Large intestine (tissue), 3 donors: ENCODE results near the gene MINDY3. TPM values are rescaled to one million over a fixed set of nuclear protein-coding genes. Genes with fewer than 3 reads are reported as not detected.
A peak's percentile ranks its signal among the peaks of the same experiment; 100 is the strongest.

Experiments
- DNase-seq, 2 donors: peaks; one replicate each; pipeline versions ENCODE4 v3.0.0 to v3.0.0-alpha.2; 2013
- H3K27ac ChIP-seq: one replicate; pipeline ENCODE4 v1.5.1; 2013; ENCODE audit warnings: low read length
- H3K27me3 ChIP-seq: 2 replicates; pipeline ENCODE4 v1.6.1; 2013; ENCODE audit warnings: low read length; ENCODE audit not compliant: control insufficient read depth, insufficient read depth
- H3K36me3 ChIP-seq: 2 replicates; pipeline ENCODE4 v1.6.1; 2013; ENCODE audit warnings: low read length; ENCODE audit not compliant: control insufficient read depth, insufficient read depth
- H3K4me1 ChIP-seq: one replicate; pipeline ENCODE4 v1.6.1; 2013; ENCODE audit warnings: low read length; ENCODE audit not compliant: control insufficient read depth, insufficient read depth
- H3K4me3 ChIP-seq: one replicate; pipeline ENCODE4 v1.5.1; 2013; ENCODE audit warnings: low read length
- H3K9me3 ChIP-seq: one replicate; pipeline ENCODE4 v1.6.1; 2013; ENCODE audit warnings: mild to moderate bottlenecking, low read depth, low read length, moderate library complexity; ENCODE audit not compliant: control insufficient read depth
- WGBS: methylation state at CpG from one replicate; pipeline ENCODE4 v1.1.5; 2013; ENCODE audit warnings: low lambda C conversion rate; ENCODE audit not compliant: insufficient coverage; 5-methylcytosine and 5-hydroxymethylcytosine counted together
- polyA plus RNA-seq: library from polyadenylated mRNA; unstranded; fragments of 120-200 nt; gene quantifications from one replicate; pipeline ENCODE4 v1.2.1, GENCODE V29; 2013

Gene MINDY3
- polyA plus RNA-seq, 1 donor = 28.3 TPM

- 83% methylated on average over 2 of the region's 3 CpGs for WGBS
Observed at GRCh38 chr10:15813415-15813814, 46.9 kb downstream of the MINDY3 start.

GRCh38 chr10:15809450-15809849 lies 50.9 kb downstream of the MINDY3 start:
- WGBS = 94% methylated on average over 3 of the region's 4 CpGs
- Histone ChIP-seq H3K36me3 (peaks cover 20% of the 10 kb centered on the region), H3K27me3 (no peaks in the 10 kb centered on the region), H3K4me1 (no peaks in the 10 kb centered on the region), H3K4me3 (no peak overlapping the region), H3K27ac (no peak overlapping the region), H3K9me3 (no peaks in the 10 kb centered on the region)
- no peak for DNase-seq

More at GRCh38 chr10:15813415-15813814, 46.9 kb downstream of the MINDY3 start:
- H3K4me3 ChIP-seq = no peak overlapping the region
- H3K4me1 ChIP-seq = peaks cover 3% of the 10 kb centered on the region
- no peak for DNase-seq
- H3K27ac ChIP-seq = no peak overlapping the region
- peaks cover 13% of the 10 kb centered on the region for H3K36me3 ChIP-seq
- no peaks in the 10 kb centered on the region for H3K27me3 ChIP-seq
- H3K9me3 ChIP-seq = no peaks in the 10 kb centered on the region

GRCh38 chr10:15808204-15808797 lies 52.0 kb downstream of the MINDY3 start:
- no peaks in the 10 kb centered on the region for H3K27me3 ChIP-seq
- no peak overlapping the region for H3K4me3 ChIP-seq
- peak in 1 of 2 donors; percentile 51 for DNase-seq
- H3K9me3 ChIP-seq = no peaks in the 10 kb centered on the region
- no peaks in the 10 kb centered on the region for H3K4me1 ChIP-seq
- H3K27ac ChIP-seq = no peak overlapping the region
- H3K36me3 ChIP-seq = peaks cover 20% of the 10 kb centered on the region
- no CpG with 5 or more reads among the region's 7 CpGs for WGBS

GRCh38 chr10:15805395-15806058 lies 54.8 kb downstream of the MINDY3 start:
- H3K27ac ChIP-seq = no peak overlapping the region
- H3K36me3 ChIP-seq = peaks cover 27% of the 10 kb centered on the region
- WGBS = no CpG with 5 or more reads among the region's 5 CpGs
- peaks cover 5% of the 10 kb centered on the region for H3K9me3 ChIP-seq
- no peaks in the 10 kb centered on the region for H3K4me1 ChIP-seq
- no peaks in the 10 kb centered on the region for H3K27me3 ChIP-seq
- H3K4me3 ChIP-seq = no peak overlapping the region
- DNase-seq = no peak

GRCh38 chr10:15804109-15804508 lies 56.2 kb downstream of the MINDY3 start:
- no peak for DNase-seq
- Histone ChIP-seq H3K27ac (no peak overlapping the region), H3K36me3 (peaks cover 27% of the 10 kb centered on the region), H3K27me3 (no peaks in the 10 kb centered on the region), H3K4me1 (no peaks in the 10 kb centered on the region), H3K4me3 (no peak overlapping the region), H3K9me3 (peaks cover 5% of the 10 kb centered on the region)
- WGBS = 83% methylated on average over 2 of the region's 4 CpGs

- DNase-seq = no peak
- Histone ChIP-seq H3K4me1 (no peaks in the 10 kb centered on the region), H3K9me3 (peaks cover 5% of the 10 kb centered on the region), H3K4me3 (no peak overlapping the region), H3K36me3 (peaks cover 27% of the 10 kb centered on the region), H3K27ac (no peak overlapping the region), H3K27me3 (no peaks in the 10 kb centered on the region)
- no CpG with 5 or more reads among the region's 3 CpGs for WGBS
Observed at GRCh38 chr10:15802375-15802949, 57.8 kb downstream of the MINDY3 start.

GRCh38 chr10:15801641-15802040 lies 58.7 kb downstream of the MINDY3 start:
- H3K4me1 ChIP-seq = no peaks in the 10 kb centered on the region
- no peak overlapping the region for H3K4me3 ChIP-seq
- H3K27ac ChIP-seq = no peak overlapping the region
- peaks cover 24% of the 10 kb centered on the region for H3K36me3 ChIP-seq
- DNase-seq = no peak
- WGBS = no CpG with 5 or more reads among the region's 3 CpGs
- H3K27me3 ChIP-seq = no peaks in the 10 kb centered on the region
- H3K9me3 ChIP-seq = peaks cover 5% of the 10 kb centered on the region

- no peak overlapping the region for H3K27ac ChIP-seq
- no peaks in the 10 kb centered on the region for H3K4me1 ChIP-seq
- H3K36me3 ChIP-seq = peaks cover 22% of the 10 kb centered on the region
- H3K4me3 ChIP-seq = no peak overlapping the region
- H3K9me3 ChIP-seq = peaks cover 5% of the 10 kb centered on the region
- DNase-seq = no peak
- no peaks in the 10 kb centered on the region for H3K27me3 ChIP-seq
- WGBS = 100% methylated on average over 1 of the region's 1 CpG
Observed at GRCh38 chr10:15801147-15801546, 59.2 kb downstream of the MINDY3 start.

- Histone ChIP-seq H3K4me1 (no peaks in the 10 kb centered on the region), H3K27me3 (no peaks in the 10 kb centered on the region), H3K9me3 (peaks cover 5% of the 10 kb centered on the region), H3K27ac (no peak overlapping the region), H3K4me3 (no peak overlapping the region), H3K36me3 (peaks cover 17% of the 10 kb centered on the region)
- DNase-seq = no peak
- 71% methylated on average over 1 of the region's 2 CpGs for WGBS
Observed at GRCh38 chr10:15797346-15797745, 63.0 kb downstream of the MINDY3 start.

- WGBS = no CpG with 5 or more reads among the region's 1 CpG
Observed at GRCh38 chr10:15796762-15797161, 63.5 kb downstream of the MINDY3 start.

More at GRCh38 chr10:15796762-15797161, 63.5 kb downstream of the MINDY3 start:
- peaks cover 17% of the 10 kb centered on the region for H3K36me3 ChIP-seq
- no peak overlapping the region for H3K4me3 ChIP-seq
- no peak for DNase-seq
- H3K4me1 ChIP-seq = no peaks in the 10 kb centered on the region
- H3K27ac ChIP-seq = no peak overlapping the region
- peaks cover 5% of the 10 kb centered on the region for H3K9me3 ChIP-seq
- H3K27me3 ChIP-seq = no peaks in the 10 kb centered on the region
